Activated CD4-positive, alpha-beta T cell treated with anti-CD3 and anti-CD28 coated beads for 48 hours (primary cell): Measurements from ENCODE around the gene CXCR5.

Source experiments
- DNase-seq: peaks from one replicate; pipeline ENCODE4 v3.0.0-alpha.2; 2020

CXCR5 gene

GRCh38 chr11:118914178-118914918, 30.7 kb downstream of the CXCR5 start:
- DNase-seq, result peak; percentile 76

GRCh38 chr11:118914987-118915386, 31.3 kb downstream of the CXCR5 start:
- no peak for DNase-seq

GRCh38 chr11:118915396-118915795, 31.7 kb downstream of the CXCR5 start:
- DNase-seq, result no peak

GRCh38 chr11:118915941-118916841, 32.5 kb downstream of the CXCR5 start:
- no peak for DNase-seq

- no peak for DNase-seq
Measured at GRCh38 chr11:118916842-118917388, 33.2 kb downstream of the CXCR5 start.

- peak; percentile 74 for DNase-seq
Measured at GRCh38 chr11:118917481-118918127, 33.9 kb downstream of the CXCR5 start.

GRCh38 chr11:118918128-118918685, 34.5 kb downstream of the CXCR5 start:
- DNase-seq, result peak; percentile 56

- DNase-seq, result no peak
Measured at GRCh38 chr11:118918686-118919280, 35.1 kb downstream of the CXCR5 start.

- no peak for DNase-seq
Measured at GRCh38 chr11:118921121-118921928, 37.6 kb downstream of the CXCR5 start.

- no peak for DNase-seq
Measured at GRCh38 chr11:118921929-118922744, 38.4 kb downstream of the CXCR5 start.

GRCh38 chr11:118922745-118923627, 39.3 kb downstream of the CXCR5 start:
- no peak for DNase-seq

GRCh38 chr11:118923721-118924587, 40.3 kb downstream of the CXCR5 start:
- DNase-seq, result no peak

GRCh38 chr11:118924591-118925585, 41.2 kb downstream of the CXCR5 start:
- DNase-seq, result peak; percentile 75

- DNase-seq, result no peak
Measured at GRCh38 chr11:118927554-118928100, 43.9 kb downstream of the CXCR5 start.

GRCh38 chr11:118928101-118928869, 44.6 kb downstream of the CXCR5 start:
- peak; percentile 92 for DNase-seq
